Measurements from ENCODE around the gene TGM6.
"Not testable (repeated sequence)": the region's sequence is repeated elsewhere in the genome, so short reads cannot be mapped to it uniquely, and the experiment has no call there.

The TGM6 gene

GRCh38 chr20:2399390-2399789, 18.7 kb downstream of the TGM6 start:
- DNase-seq (ENCODE audit: low read depth) = no peak

DNA sequence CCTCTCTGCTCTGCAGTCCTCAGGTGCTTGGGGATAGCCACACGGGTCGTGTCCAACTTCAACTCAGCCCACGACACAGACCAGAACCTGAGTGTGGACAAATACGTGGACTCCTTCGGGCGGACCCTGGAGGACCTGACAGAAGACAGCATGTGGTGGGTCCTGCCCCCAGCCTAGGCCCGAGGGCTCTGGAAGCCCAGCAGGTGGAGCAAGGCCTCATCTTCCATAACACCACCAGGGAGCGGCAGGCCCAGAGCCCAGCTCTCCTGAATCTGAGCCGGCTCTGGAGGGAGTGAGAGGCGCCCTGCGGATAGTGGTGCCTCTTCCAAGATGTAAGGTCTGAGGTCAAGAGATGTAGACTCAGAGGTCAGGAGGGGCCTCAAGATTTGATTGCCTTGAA, 19.6 kb downstream of the TGM6 start:
- DNase-seq (ENCODE audit: low read depth) = no peak

- no peak for DNase-seq (ENCODE audit: low read depth)
These were observed 20.8 kb downstream of the TGM6 start for GRCh38 chr20:2401527-2401926.

GRCh38 chr20:2402271-2402980, 21.7 kb downstream of the TGM6 start:
- DNase-seq (ENCODE audit: low read depth) = no peak

DNA sequence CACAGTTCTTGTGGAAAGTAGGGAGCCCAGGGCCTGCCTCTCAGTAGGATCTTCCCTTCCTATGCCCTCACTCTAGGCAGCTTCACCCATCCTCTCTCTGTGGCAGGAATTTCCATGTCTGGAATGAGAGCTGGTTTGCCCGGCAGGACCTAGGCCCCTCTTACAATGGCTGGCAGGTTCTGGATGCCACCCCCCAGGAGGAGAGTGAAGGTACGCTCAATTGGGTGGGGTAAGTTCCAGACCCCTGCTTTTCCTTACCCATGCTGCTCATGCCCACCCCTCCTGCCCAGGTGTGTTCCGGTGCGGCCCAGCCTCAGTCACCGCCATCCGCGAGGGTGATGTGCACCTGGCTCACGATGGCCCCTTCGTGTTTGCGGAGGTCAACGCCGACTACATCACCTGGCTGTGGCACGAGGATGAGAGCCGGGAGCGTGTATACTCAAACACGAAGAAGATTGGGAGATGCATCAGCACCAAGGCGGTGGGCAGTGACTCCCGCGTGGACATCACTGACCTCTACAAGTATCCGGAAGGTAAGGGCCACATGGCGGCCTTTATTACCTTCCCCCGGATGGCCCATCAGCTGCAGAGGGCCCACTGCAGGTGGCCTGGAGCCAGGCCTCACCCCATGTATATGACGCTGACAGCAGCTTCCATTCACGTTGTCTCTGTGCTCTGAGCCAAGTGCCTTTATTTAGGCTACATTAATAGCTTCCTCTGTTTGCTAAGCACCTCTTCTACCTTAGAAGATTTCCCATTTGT, 22.8 kb downstream of the TGM6 start:
- no peak for DNase-seq (ENCODE audit: low read depth)

- no peak for DNase-seq (ENCODE audit: low read depth)
These were observed 25.0 kb downstream of the TGM6 start for GRCh38 chr20:2405693-2406065.

DNA sequence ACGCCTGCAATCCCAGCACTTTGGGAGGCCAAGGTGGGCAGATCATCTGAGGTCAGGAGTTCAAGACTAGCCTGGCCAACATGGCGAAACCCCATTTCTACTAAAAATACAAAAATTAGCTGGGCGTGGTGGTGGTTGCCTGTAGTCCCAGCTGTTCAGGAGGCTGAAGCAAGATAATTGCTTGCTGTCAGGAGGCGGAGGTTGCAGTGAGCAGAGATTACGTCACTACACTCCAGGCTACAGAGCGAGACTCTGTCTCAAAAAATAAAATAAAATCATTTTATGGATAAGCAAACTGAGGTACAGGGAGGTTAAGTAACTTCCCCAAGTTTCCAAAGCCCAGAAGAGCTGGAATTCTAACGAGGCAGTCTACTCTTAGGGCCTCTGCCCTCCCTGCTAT, 26.7 kb downstream of the TGM6 start:
- not testable (repeated sequence) for DNase-seq (ENCODE audit: low read depth)

DNA sequence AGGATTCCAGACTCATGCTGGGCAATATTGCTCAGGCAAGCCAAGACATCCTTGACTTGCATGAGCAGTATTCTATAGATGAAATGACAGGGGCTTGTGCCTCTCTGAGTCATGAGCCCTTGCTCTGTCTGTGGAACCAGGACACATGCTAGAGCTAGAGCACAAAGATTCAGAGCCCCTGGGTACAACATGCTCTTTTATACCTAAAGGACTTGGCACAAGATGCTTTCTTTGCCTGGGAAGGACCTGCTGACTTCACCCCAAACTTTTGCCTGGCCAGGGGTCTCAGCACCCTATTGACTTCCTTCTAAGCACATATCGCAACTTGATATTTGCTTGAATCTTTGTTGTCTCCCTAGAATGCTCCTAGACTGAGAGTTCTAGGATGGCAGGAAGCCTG, 27.4 kb downstream of the TGM6 start:
- no peak for DNase-seq (ENCODE audit: low read depth)

GRCh38 chr20:2416541-2417212, 36.0 kb downstream of the TGM6 start:
- no peak for DNase-seq (ENCODE audit: low read depth)

- no peak for DNase-seq (ENCODE audit: low read depth)
These were observed 36.5 kb downstream of the TGM6 start for GRCh38 chr20:2417213-2417541.

DNA sequence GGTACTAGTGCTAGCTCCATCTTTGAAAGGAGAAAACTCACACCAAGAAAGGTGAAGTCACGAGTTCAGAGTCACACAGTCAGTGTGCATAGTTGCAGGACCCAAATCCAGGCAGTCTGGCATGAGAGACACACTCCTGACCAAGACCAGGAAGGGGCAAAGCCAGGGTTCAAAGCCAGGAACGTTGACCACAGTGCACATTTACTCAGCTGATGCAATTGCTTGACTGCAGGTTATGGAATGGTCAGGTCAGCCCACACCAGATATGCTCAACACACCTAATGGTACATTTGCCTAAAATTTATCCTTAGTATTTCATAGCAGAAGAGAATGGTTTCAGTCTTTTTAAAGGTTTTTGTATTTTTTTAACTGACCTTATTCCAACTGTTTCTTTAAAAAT, 37.7 kb downstream of the TGM6 start:
- no peak for DNase-seq (ENCODE audit: low read depth)

DNA sequence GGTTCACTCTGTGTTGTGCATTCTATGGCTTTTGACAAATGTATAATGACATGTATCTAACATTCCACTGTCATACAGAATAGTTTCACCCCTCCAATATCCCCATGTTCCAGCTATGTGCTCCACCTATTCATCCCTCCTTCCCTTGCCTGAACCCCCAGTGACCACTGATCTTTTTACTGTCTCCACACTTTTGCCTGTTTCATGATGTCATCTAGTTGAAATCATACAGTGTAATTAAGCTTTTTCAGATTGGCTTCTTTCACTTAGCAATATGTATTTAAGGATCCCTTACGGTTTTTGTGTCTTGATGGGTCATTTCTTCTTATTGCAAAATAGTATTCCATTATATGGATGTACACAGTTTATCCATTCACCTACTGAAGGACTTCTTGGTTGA, 39.8 kb downstream of the TGM6 start:
- DNase-seq (ENCODE audit: low read depth) = no peak

- no peak for DNase-seq (ENCODE audit: low read depth)
These were observed 40.5 kb downstream of the TGM6 start for GRCh38 chr20:2421247-2421646.

DNA sequence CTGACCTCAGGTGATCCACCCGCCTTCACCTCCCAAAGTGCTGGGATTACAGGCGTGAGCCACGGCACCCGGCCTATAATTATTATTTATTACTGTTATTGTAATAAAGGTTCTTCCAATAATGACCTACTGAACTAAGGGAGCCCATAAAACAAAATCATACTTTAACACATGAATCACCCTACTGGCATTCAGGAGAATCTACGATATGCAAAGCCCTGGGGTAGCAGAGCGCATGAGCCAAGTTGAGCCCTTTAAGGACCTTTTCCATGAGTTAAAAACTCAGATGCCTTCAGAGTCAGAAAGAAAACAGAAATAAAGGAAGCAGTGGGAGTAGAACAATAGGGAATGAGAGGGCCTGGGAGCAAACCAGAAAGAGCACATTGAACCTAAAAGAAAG, 48.4 kb downstream of the TGM6 start:
- DNase-seq (ENCODE audit: low read depth) = no peak

- no peak for DNase-seq (ENCODE audit: low read depth)
These were observed 49.8 kb downstream of the TGM6 start for GRCh38 chr20:2430538-2430937.

GRCh38 chr20:2431185-2431584, 50.5 kb downstream of the TGM6 start:
- no peak for DNase-seq (ENCODE audit: low read depth)

DNA sequence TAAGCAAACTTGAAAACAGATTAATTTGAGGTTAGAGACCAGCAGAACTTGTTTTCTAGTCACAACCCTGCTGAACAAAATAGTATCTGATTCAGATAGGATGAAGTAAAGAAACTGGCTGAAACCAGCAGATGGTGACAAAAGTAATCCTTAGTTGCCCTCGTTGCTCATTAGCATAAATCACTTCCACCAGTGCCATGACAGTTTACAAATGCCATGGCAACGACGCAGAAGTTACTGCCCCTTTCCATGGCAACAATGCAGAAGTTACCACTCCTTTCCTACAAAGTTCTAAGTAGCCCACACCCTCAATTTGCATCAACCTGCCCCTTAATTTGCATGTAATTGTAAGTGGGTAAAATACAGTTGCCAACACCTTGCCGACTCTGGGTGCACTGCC, 66.1 kb downstream of the TGM6 start:
- DNase-seq (ENCODE audit: low read depth) = no peak

GRCh38 chr20:2449386-2449785, 68.7 kb downstream of the TGM6 start:
- no peak for DNase-seq (ENCODE audit: low read depth)

DNA sequence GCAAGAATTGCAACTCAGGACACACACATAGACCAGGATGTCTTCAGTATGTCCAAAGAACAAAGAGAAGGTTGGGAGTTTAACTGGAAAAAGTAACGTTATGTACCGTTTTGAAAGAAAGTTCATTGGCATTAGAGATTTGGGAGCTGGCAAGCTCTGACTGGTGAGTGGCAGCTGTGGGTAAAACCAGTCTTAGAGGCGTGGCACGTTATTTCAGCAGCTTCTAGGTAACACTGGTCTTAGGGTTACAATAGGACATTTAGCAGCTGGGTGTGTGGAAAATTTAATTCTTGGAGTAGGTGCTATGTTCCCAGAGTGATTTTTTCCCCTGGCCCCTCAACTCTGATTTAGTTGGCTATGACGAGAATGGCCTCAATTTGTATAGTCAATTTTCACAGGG, 70.7 kb downstream of the TGM6 start:
- DNase-seq (ENCODE audit: low read depth) = no peak

GRCh38 chr20:2451939-2452732, 71.4 kb downstream of the TGM6 start:
- DNase-seq (ENCODE audit: low read depth) = peak; percentile 71

DNA sequence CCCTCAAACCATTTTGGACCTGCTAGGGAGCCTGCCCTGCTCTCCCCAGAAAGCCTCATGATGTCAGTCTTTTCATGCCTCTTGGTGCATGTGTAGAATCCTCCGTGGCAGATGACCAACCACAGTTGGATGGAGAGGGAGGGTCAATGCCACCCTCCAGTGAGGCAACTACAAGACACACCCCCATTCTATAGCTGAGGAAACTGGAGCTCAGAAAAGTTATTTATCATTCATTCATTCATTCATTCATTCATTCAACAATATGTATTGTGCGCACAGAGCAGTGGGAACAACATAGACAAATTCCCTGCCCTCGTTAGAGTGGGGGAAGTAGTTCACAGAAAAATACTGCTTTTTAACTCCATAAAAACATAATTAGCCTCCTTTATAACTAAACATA, 73.1 kb downstream of the TGM6 start:
- DNase-seq (ENCODE audit: low read depth) = no peak

DNA sequence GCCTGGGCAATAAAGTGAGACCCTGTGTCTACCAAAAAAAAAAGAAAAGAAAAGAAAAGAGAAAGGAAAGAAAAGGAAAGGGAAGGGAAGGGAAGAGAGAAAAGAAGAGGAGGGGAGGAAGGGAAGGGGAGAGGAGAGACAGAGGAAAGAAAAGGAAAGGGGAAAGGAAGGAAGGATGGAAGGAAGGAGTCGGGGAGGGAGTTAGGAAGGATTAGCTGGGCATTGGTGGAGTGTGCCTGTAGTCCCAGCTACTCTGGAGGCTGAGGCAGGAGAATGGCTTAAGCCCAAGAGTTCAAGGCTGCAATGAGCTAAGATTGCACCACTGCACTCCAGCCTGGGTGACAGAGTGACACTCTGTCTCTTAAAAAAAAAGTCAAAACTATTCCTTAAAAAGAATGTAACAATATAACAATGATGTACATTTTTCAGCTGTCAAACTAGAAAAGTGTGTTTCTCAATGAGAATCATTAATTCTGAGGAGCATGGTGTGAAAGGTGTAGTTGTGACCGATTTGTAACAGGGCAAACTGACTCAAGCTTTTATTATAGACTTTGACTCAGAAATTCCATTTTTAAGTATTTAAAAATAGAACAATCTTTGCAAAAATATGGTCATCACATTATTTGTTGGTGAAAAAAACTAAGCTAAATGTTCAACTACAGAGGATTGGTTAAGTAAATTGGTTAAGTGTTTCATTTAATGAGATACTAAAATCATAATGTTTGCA, 75.2 kb downstream of the TGM6 start:
- no peak for DNase-seq (ENCODE audit: low read depth)
